NCI-H82 treated with DMSO at 0.1 percent for 48 hours (cell line): ENCODE measurements around the gene KRT79.

Experiments used
- DNase-seq: peaks from one replicate; lab custom pipeline; 2025; ENCODE audit not compliant: unreplicated experiment; lab: John Stamatoyannopoulos, UW

KRT79 gene

DNA sequence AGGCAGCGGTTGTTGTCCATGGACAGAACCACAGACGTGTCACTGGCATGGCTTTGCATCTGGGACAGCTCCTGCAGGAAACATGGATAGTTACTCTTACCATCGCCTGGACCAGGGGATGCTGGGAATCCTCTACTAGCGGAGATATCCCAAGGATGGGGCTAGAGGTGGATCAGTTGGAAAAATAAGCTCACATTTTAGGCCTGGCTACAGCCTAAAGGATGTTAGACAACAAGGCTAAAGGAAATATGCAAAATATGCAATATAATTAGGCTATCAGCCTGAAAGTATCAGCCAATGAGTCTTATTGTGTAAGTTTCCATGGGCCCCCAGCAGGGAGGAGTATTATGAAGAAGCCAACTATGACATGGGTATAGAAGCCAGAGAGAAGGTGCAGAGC lies 61.9 kb downstream of the KRT79 start:
- DNase-seq: no peak

DNA sequence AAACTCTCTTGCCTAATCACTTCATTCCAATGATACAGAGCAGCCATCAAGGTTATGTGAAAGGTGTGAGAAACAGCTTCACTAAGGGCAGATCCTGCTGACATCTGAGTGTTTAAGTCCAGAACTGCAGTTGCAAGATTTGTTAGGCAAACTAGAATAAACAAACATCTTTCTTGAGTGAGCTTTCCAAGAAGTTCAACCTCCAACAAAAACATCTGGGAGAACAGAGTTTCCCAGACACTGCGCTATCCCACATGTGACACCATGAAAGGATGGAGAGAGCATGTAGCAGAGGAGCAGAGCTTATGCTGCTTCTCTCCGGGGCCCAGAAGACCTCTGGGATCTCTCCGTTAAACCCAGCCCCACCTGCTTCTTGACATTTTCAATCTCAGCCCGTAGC lies 62.6 kb downstream of the KRT79 start:
- DNase-seq: no peak
